GM12878 (cell line): ENCODE measurements around the gene NONO. TPM values are rescaled to one million over a fixed set of nuclear protein-coding genes. Genes with fewer than 3 reads are reported as not detected.

Experiments used
- ATAC-seq: fragments of 200-7000 bp; cut with Tn5 transposase; 3 replicates; pipeline ENCODE4 v1.9.1; 2020; ENCODE audit warnings: mild to moderate bottlenecking, moderate library complexity
- BruUV-seq: library from RNA; stranded (reverse); fragments of 400-500 nt; replicated peaks from 2 replicates; lab custom pipeline; 2021; lab: Mats Ljungman, UMichigan
- CTCF ChIA-PET: fragments of 300-600 bp; sonication (Branson Sonifier 250); formaldehyde crosslinking; extraction: SDS; loops from one replicate; lab custom pipeline; 2021; ENCODE audit warnings: inconsistent platforms; lab: Yijun Ruan, JAX
- POLR2A ChIA-PET: fragments of 350-600 bp; formaldehyde crosslinking; extraction: SDS; loops from one replicate; lab custom pipeline; 2021; ENCODE audit warnings: inconsistent platforms; lab: Charles Lee
- RAD21 ChIA-PET: fragments of 300-600 bp; sonication (Branson Sonifier 250); formaldehyde crosslinking; loops from one replicate; lab custom pipeline; 2023; ENCODE audit warnings: antibody characterized with exemption; ENCODE audit not compliant: unreplicated experiment; lab: Charles Lee
- SMC1A ChIA-PET: fragments of 300-600 bp; sonication (Branson Sonifier 250); formaldehyde crosslinking; loops from one replicate; lab custom pipeline; 2023; ENCODE audit not compliant: unreplicated experiment, uncharacterized antibody; lab: Charles Lee
- DNase-seq: peaks from one replicate; pipeline ENCODE4 v3.0.0-alpha.2; 2011; ENCODE audit warnings: low read depth, low spot score
- FAIRE-seq: peaks from 3 replicates; lab custom pipeline; 2011; peaks lifted over from hg19 to GRCh38; lab: Jason Lieb, UNC
- H2AFZ ChIP-seq: 2 replicates; pipeline ENCODE4 v1.6.0; 2011; ENCODE audit warnings: low read depth, low read length, control low read depth; ENCODE audit not compliant: control insufficient read depth
- H3K27ac ChIP-seq: 2 replicates; pipeline ENCODE4 v1.5.1; 2011; ENCODE audit warnings: control low read depth; ENCODE audit not compliant: control insufficient read depth, insufficient read depth
- H3K27me3 ChIP-seq, 2 experiments: replicated peaks in 1 of 2; 2 replicates each; pipeline versions ENCODE4 v1.6.0 to v1.6.1; 2011; ENCODE audit warnings: low read length in 1 of 2; ENCODE audit not compliant: control insufficient read depth in 2 of 2, insufficient read depth in 2 of 2
- H3K36me3 ChIP-seq, 2 experiments: 2 replicates each; pipeline ENCODE4 v1.5.1; 2011; ENCODE audit warnings: low read length in 1 of 2; ENCODE audit not compliant: control insufficient read depth in 2 of 2, insufficient read depth in 2 of 2
- H3K4me1 ChIP-seq: 2 replicates; pipeline ENCODE4 v1.6.1; 2011; ENCODE audit warnings: mild to moderate bottlenecking, low read length, moderate library complexity, mixed read lengths; ENCODE audit not compliant: control insufficient read depth, insufficient read depth
- H3K4me2 ChIP-seq: 2 replicates; pipeline ENCODE4 v1.6.0; 2011; ENCODE audit warnings: control low read depth; ENCODE audit not compliant: control insufficient read depth, insufficient read depth
- H3K4me3 ChIP-seq: fragments of 200-600 bp; sonication (generic); 2 replicates; pipeline ENCODE4 v1.5.1; 2016
- H3K79me2 ChIP-seq: 2 replicates; pipeline ENCODE4 v1.6.0; 2011; ENCODE audit warnings: low read length; ENCODE audit not compliant: control insufficient read depth, insufficient read depth
- H3K9ac ChIP-seq: 2 replicates; pipeline ENCODE4 v1.8.0; 2011; ENCODE audit warnings: low read length, control low read depth, mixed read lengths; ENCODE audit not compliant: control insufficient read depth, insufficient read depth
- H3K9me3 ChIP-seq: replicated peaks from 3 replicates; pipeline ENCODE4 v1.5.1; 2011; ENCODE audit warnings: mild to moderate bottlenecking, low read length; ENCODE audit not compliant: control insufficient read depth, insufficient read depth
- H4K20me1 ChIP-seq: 2 replicates; pipeline ENCODE4 v1.6.0; 2011; ENCODE audit not compliant: control insufficient read depth, insufficient read depth
- ASH2L ChIP-seq: fragments of 300-600, 200-600 bp; sonication (generic); IDR thresholded peaks from 2 replicates; pipeline ENCODE4 v1.6.1; 2017; ENCODE audit warnings: low read depth, mild to moderate bottlenecking, borderline replicate concordance
- E2F4 ChIP-seq: IDR thresholded peaks from 2 replicates; pipeline ENCODE4 v1.6.1; 2012; ENCODE audit warnings: low read depth, low read length, improper control_type of control experiment
- EGR1 ChIP-seq, 2 experiments: IDR thresholded peaks; 1 replicate in 1 of 2; 2 replicates in 1 of 2; pipeline ENCODE4 v1.6.1; 2011 to 2012; ENCODE audit warnings: low read depth in 2 of 2, low read length in 2 of 2, borderline replicate concordance in 1 of 2, mild to moderate bottlenecking in 1 of 2, moderate library complexity in 1 of 2
- HDAC6 ChIP-seq: fragments of 200-600 bp; sonication (generic); IDR thresholded peaks from one replicate; pipeline ENCODE4 v1.8.0; 2017; ENCODE audit warnings: antibody characterized with exemption; ENCODE audit not compliant: unreplicated experiment
- HSF1 ChIP-seq: fragments of 150-350 bp; IDR thresholded peaks from 2 replicates; pipeline ENCODE4 v1.6.1; 2014; ENCODE audit warnings: mild to moderate bottlenecking, low read depth, low read length
- SIX5 ChIP-seq: IDR thresholded peaks from 2 replicates; pipeline ENCODE4 v1.6.1; 2011; ENCODE audit warnings: mild to moderate bottlenecking, low read depth, low read length, moderate library complexity; ENCODE audit not compliant: severe bottlenecking
- TBL1XR1 ChIP-seq: IDR thresholded peaks from 2 replicates; pipeline ENCODE4 v1.6.1; 2012; ENCODE audit warnings: low read depth, low read length, improper control_type of control experiment
- WGBS: methylation state at CpG from one replicate; pipeline ENCODE4 v1.1.6; 2016; ENCODE audit warnings: low lambda C conversion rate; ENCODE audit not compliant: insufficient replicate concordance, insufficient coverage; ENCODE audit errors: missing lambda C conversion rate; 5-methylcytosine and 5-hydroxymethylcytosine counted together
- in situ Hi-C: fragments of 300-500 bp; cut with MboI; formaldehyde crosslinking; loops from 9 replicates; pipeline ENCODE4 v1.14.3; 2018; ENCODE audit warnings: mixed read lengths
- intact Hi-C: fragments of 100-400 bp; cut with micrococcal nuclease; formaldehyde crosslinking; loops from one replicate; pipeline ENCODE4 v1.14.2; 2022; ENCODE audit not compliant: unreplicated experiment
- polyA plus RNA-seq, 11 experiments: library from polyadenylated mRNA; depleted of rRNA in 4 of 11; unstranded in 6 of 11; stranded (reverse) in 5 of 11; fragments of >200 nt; fragmentation: Nextera tagmentation in 4 of 11; fragmentation: Illumina TruSeq in 1 of 11; extraction: Ambion mirVana in 4 of 11; extraction: Trizol in 1 of 11; gene quantifications; 1 replicate in 1 of 11; 2 replicates in 10 of 11; pipeline versions ENCODE4 v1.2.1 to v1.2.3, GENCODE V29; 2011 to 2016; ENCODE audit warnings: inconsistent platforms in 2 of 11, missing spikeins in 2 of 11, low read depth in 1 of 11
- total RNA-seq, 4 experiments: library from RNA; depleted of rRNA in 3 of 4; stranded (reverse); fragments of >200 nt in 3 of 4; fragmentation: Illumina TruSeq in 1 of 4; extraction: Trizol in 1 of 4; gene quantifications; 2 replicates each; pipeline versions ENCODE4 v1.2.1 to v1.2.3, GENCODE V29; 2013 to 2021

The NONO gene
- total and polyA plus RNA-seq, 10 of the 15 experiments (the other 5 are each of a cell fraction or from before 2014, with no cell fraction given) = 206 to 505 (median 373) TPM

GRCh38 chrX:71302461-71303213 lies 19.2 kb downstream of the NONO start:
- Histone ChIP-seq H3K4me2 (no peak overlapping the region), H2AFZ (no peak overlapping the region), H3K4me3 (no peak overlapping the region), H3K9ac (no peak overlapping the region), H4K20me1 (no peaks in the 10 kb centered on the region), H3K4me1 (no peaks in the 10 kb centered on the region), H3K9me3 (no peaks in the 10 kb centered on the region), H3K36me3 (peaks cover 0 to 7% of the 10 kb centered on the region in 2 experiments), H3K27ac (no peak overlapping the region), H3K79me2 (no peaks in the 10 kb centered on the region), H3K27me3 (no peaks in the 10 kb centered on the region; a peak in 1 of 4 replicates)
- no peak for FAIRE-seq
- intact Hi-C loops = no loop called here
- in situ Hi-C loops = no loop called here
- RAD21 ChIA-PET = no interaction called here
- ATAC-seq = no peak
- POLR2A ChIA-PET = no interaction called here
- DNase-seq = no peak
- SMC1A ChIA-PET = no interaction called here
- CTCF ChIA-PET = interaction anchor here (0.7 kb wide), 1 partner anchor 85 kb away, joined by 3 read pairs; no protein-coding TSS in a partner anchor
- WGBS = 66% methylated on average over 5 of the region's 5 CpGs
- no TSS peak for BruUV-seq
- TF ChIP-seq SIX5 = no peak
- TF ChIP-seq HSF1 = no peak

DNA sequence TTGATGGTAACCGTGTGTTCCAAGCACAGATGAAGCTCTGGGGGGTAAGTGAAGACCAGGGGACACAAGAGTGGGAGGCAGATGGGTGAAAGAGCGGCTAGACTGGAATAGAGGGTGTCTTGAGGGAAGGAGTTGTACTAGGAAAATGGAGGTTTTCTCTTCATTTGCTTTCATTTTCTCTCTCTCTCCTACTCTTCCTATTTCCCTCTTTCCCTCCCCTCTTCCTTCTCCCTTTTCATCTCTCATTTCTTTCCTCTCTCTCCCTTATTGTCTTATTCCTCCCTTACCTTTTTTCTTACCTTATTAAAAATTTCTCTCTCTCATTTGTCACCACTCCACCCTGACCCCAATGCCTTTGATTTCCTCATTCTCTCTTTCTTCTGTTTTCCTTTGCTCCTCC lies 21.1 kb downstream of the NONO start:
- no peak overlapping the region for H3K4me3 ChIP-seq
- intact Hi-C loops (no loop called here), in situ Hi-C loops (no loop called here)
- DNase-seq (no peak), FAIRE-seq (no peak), ATAC-seq (no peak)
- no peaks in the 10 kb centered on the region for H3K4me1 ChIP-seq
- H3K27me3 ChIP-seq = no peaks in the 10 kb centered on the region; a peak in 1 of 4 replicates
- ChIA-PET POLR2A (no interaction called here), RAD21 (no interaction called here), SMC1A (no interaction called here), CTCF (interaction anchor here (0.7 kb wide), 1 partner anchor 1272 kb away, joined by 4 read pairs; no protein-coding TSS in a partner anchor)
- WGBS = 46% methylated on average over 2 of the region's 2 CpGs
- no TSS peak for BruUV-seq
- no peak overlapping the region for H3K9ac ChIP-seq
- no peak overlapping the region for H2AFZ ChIP-seq
- no peaks in the 10 kb centered on the region for H4K20me1 ChIP-seq
- no peak overlapping the region for H3K27ac ChIP-seq
- H3K36me3 ChIP-seq = peaks cover 0 to under 1% of the 10 kb centered on the region in 2 experiments
- no peaks in the 10 kb centered on the region for H3K9me3 ChIP-seq
- no peaks in the 10 kb centered on the region for H3K79me2 ChIP-seq
- no peak overlapping the region for H3K4me2 ChIP-seq
- TF ChIP-seq EGR1 (IDR thresholded peaks at IDR 0.05; ENCODE audit: borderline replicate concordance in 1 of 2, low read depth in 2 of 2, low read length in 2 of 2) (no peak), ASH2L (no peak), TBL1XR1 (no peak), HDAC6 (no peak), HSF1 (no peak), E2F4 (no peak)
